Right lobe of liver (tissue), 4 donors: ENCODE measurements around the gene ATP1A1.

Experiments
- CTCF ChIP-seq, 4 donors: fragments of 200-600 bp in 3 of 4; fragments of 450-650 bp in 1 of 4; IDR thresholded peaks; one replicate each; pipeline versions ENCODE4 v1.5.1 to v1.8.0; 2016 to 2022; ENCODE audit warnings: antibody characterized with exemption in 4 of 4, mild to moderate bottlenecking in 2 of 4
- POLR2A ChIP-seq: fragments of 450-650 bp; IDR thresholded peaks from one replicate; pipeline ENCODE4 v1.6.1; 2017; ENCODE audit warnings: antibody characterized with exemption, mild to moderate bottlenecking
- donor health status: DM: no; HTN: no; CAD: no.
- donor health status: DM: no; HTN: no; CAD: no.
- donor health status: DM: no; HTN: yes; CAD: no.

- TF ChIP-seq CTCF (IDR thresholded peaks at IDR 0.05) (no peak), POLR2A (no peak)
These were observed 20.7 kb downstream of the ATP1A1 start for GRCh38 chr1:116393792-116394191.
